Measurements from ENCODE around the gene TAF6L. TPM values are rescaled to one million over a fixed set of nuclear protein-coding genes. Genes with fewer than 3 reads are reported as not detected.
"Not testable (repeated sequence)": the region's sequence is repeated elsewhere in the genome, so short reads cannot be mapped to it uniquely, and the experiment has no call there.

The TAF6L gene
- polyA plus RNA-seq, 1 donor from 2014 or later = 55.2 TPM

GRCh38 chr11:62728171-62728988 lies 42.8 kb upstream of the TAF6L start, which contains the start of gene TTC9C:
TTC9C (plus strand) TSS chr11:62728486; CDS start chr11:62728849, 363 bp downstream.
- Histone ChIP-seq H4K20me1 (ENCODE audit: insufficient read depth) (peaks cover 3% of the 10 kb centered on the region), H3K9me3 (ENCODE audit: low read length) (no peaks in the 10 kb centered on the region), H3K36me3 (ENCODE audit: insufficient read depth, low read length) (no peaks in the 10 kb centered on the region), H3F3A (ENCODE audit: insufficient read depth, low read length, poor library complexity, severe bottlenecking) (peaks cover 5% of the 10 kb centered on the region), H3K27me3 (ENCODE audit: insufficient read depth, low read depth, low read length) (no peaks in the 10 kb centered on the region), H3K79me2 (replicated peaks; ENCODE audit: insufficient read depth, low read length) (peaks cover 42% of the 10 kb centered on the region), H3K4me2 (ENCODE audit: low read length) (peak within 1 kb of the TSS; percentile 94), H2AFZ (ENCODE audit: low read depth, low read length) (peak within 1 kb of the TSS; percentile 81), H3K9me2 (ENCODE audit: insufficient read depth, low read length) (no peaks in the 10 kb centered on the region), H3K27ac (ENCODE audit: low read length) (peak within 1 kb of the TSS; percentile 93), H3K9ac (ENCODE audit: low read length) (peak within 1 kb of the TSS; percentile 75), H3K4me3 (ENCODE audit: low read length) (peak within 1 kb of the TSS; percentile 83)
- TF ChIP-seq RAD21 (conservative IDR thresholded peaks at IDR 0.05) = peak; percentile 28
- no peak for TF ChIP-seq EP300 (conservative IDR thresholded peaks at IDR 0.05; ENCODE audit: poor library complexity, severe bottlenecking)
- peak; percentile 25 for TF ChIP-seq REST (IDR thresholded peaks at IDR 0.05; ENCODE audit: borderline replicate concordance)
- peak; percentile 87 for TF ChIP-seq MXI1 (conservative IDR thresholded peaks at IDR 0.05; ENCODE audit: poor library complexity, severe bottlenecking)
- TF ChIP-seq POLR2AphosphoS5 (IDR thresholded peaks at IDR 0.05) = peak; percentile 70

- not testable (repeated sequence) for H4K20me1 ChIP-seq (ENCODE audit: insufficient read depth); H3K36me3 ChIP-seq (ENCODE audit: insufficient read depth, low read length); H3K27me3 ChIP-seq (ENCODE audit: insufficient read depth, low read depth, low read length); H3K9me3 ChIP-seq (ENCODE audit: low read length); H3F3A ChIP-seq (ENCODE audit: insufficient read depth, low read length, poor library complexity, severe bottlenecking); H2AFZ ChIP-seq (ENCODE audit: low read depth, low read length); H3K27ac ChIP-seq (ENCODE audit: low read length); H3K9me2 ChIP-seq (ENCODE audit: insufficient read depth, low read length)
- peaks cover 25% of the 10 kb centered on the region for H3K79me2 ChIP-seq (replicated peaks; ENCODE audit: insufficient read depth, low read length)
- H3K4me2 ChIP-seq (ENCODE audit: low read length) = peak overlapping the region; percentile 32
- peak overlapping the region; percentile 75 for H3K9ac ChIP-seq (ENCODE audit: low read length)
- H3K4me3 ChIP-seq (ENCODE audit: low read length) = peak overlapping the region; percentile 83
Observed at GRCh38 chr11:62730076-62730475, 41.1 kb upstream of the TAF6L start.

DNA sequence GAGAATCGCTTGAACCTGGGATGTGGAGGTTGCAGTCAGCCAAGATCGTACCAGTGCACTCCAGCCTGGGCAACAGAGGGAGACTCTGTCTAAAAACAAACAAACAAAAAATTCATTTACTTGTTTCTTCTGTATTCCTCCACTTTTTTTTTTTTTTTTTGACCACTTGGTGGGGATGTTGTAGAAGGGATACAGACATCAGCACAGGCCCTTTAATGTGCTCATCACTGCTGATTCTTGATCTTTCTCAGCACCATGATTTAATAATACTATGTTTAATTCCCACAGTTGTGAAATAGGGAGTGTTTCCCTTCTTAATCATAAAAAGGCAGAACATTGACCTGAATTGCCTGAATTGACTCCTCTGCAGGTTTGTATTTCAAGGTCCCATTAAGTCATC lies 38.4 kb upstream of the TAF6L start:
- H3K79me2 ChIP-seq (replicated peaks; ENCODE audit: insufficient read depth, low read length) = peaks cover 10% of the 10 kb centered on the region
- peak overlapping the region; percentile 27 for H3K9ac ChIP-seq (ENCODE audit: low read length)
- peak overlapping the region; percentile 38 for H3K4me3 ChIP-seq (ENCODE audit: low read length)

More for the DNA sequence above, 38.4 kb upstream of the TAF6L start:
- H3K36me3 ChIP-seq (ENCODE audit: insufficient read depth, low read length) = no peaks in the 10 kb centered on the region
- H2AFZ ChIP-seq (ENCODE audit: low read depth, low read length) = no peak overlapping the region
- no peak overlapping the region for H3K27ac ChIP-seq (ENCODE audit: low read length)
- H4K20me1 ChIP-seq (ENCODE audit: insufficient read depth) = no peaks in the 10 kb centered on the region
- H3K27me3 ChIP-seq (ENCODE audit: insufficient read depth, low read depth, low read length) = no peaks in the 10 kb centered on the region
- H3F3A ChIP-seq (ENCODE audit: insufficient read depth, low read length, poor library complexity, severe bottlenecking) = no peaks in the 10 kb centered on the region
- no peak overlapping the region for H3K4me2 ChIP-seq (ENCODE audit: low read length)
- TF ChIP-seq SMC3 (conservative IDR thresholded peaks at IDR 0.05; ENCODE audit: poor library complexity) = peak; percentile 68
- TF ChIP-seq RAD21 (conservative IDR thresholded peaks at IDR 0.05) = peak; percentile 70
- TF ChIP-seq CTCF (IDR thresholded peaks at IDR 0.05; ENCODE audit: poor library complexity, severe bottlenecking) = peak; percentile 67
- no peak for TF ChIP-seq TAF1 (IDR thresholded peaks at IDR 0.05; ENCODE audit: low read depth)
- H3K9me3 ChIP-seq (ENCODE audit: low read length) = no peaks in the 10 kb centered on the region
- no peaks in the 10 kb centered on the region for H3K9me2 ChIP-seq (ENCODE audit: insufficient read depth, low read length)

Data from neural cell (in vitro differentiated cells).